MCF 10A (cell line): ENCODE measurements around the gene SLC26A8. TPM values are rescaled to one million over a fixed set of nuclear protein-coding genes. Genes with fewer than 3 reads are reported as not detected.

Experiments
- BruUV-seq: library from RNA; stranded (reverse); fragments of 400-500 nt; replicated peaks from 2 replicates; lab custom pipeline; 2021; lab: Mats Ljungman, UMichigan
- CTCF ChIA-PET: fragments of 300-600 bp; sonication (Branson Sonifier 250); formaldehyde crosslinking; extraction: SDS; loops from one replicate; lab custom pipeline; 2021; ENCODE audit warnings: antibody characterized with exemption, inconsistent platforms; lab: Yijun Ruan, JAX
- POLR2A ChIA-PET: fragments of 300-600, 350-650 bp; sonication (Branson Sonifier 250); formaldehyde crosslinking; extraction: SDS; loops from one replicate; lab custom pipeline; 2020; ENCODE audit warnings: antibody characterized with exemption, inconsistent platforms; lab: Yijun Ruan, JAX
- DNase-seq: peaks from one replicate; pipeline ENCODE4 v3.0.0-alpha.2; 2018; ENCODE audit not compliant: unreplicated experiment
- H3K27ac Mint-ChIP-seq: one replicate; pipeline ENCODE4 v1.8.0; 2022; ENCODE audit warnings: mild to moderate bottlenecking, low read depth, mixed read lengths; ENCODE audit not compliant: unreplicated experiment
- H3K27me3 Mint-ChIP-seq: one replicate; pipeline ENCODE4 v1.8.0; 2022; ENCODE audit warnings: mixed read lengths; ENCODE audit not compliant: insufficient read depth, unreplicated experiment
- H3K36me3 Mint-ChIP-seq: one replicate; pipeline ENCODE4 v1.8.0; 2022; ENCODE audit warnings: mild to moderate bottlenecking, moderate library complexity, mixed read lengths; ENCODE audit not compliant: insufficient read depth, unreplicated experiment
- H3K4me1 Mint-ChIP-seq: one replicate; pipeline ENCODE4 v1.8.0; 2022; ENCODE audit warnings: mixed read lengths; ENCODE audit not compliant: insufficient read depth, unreplicated experiment
- H3K4me3 Mint-ChIP-seq: one replicate; pipeline ENCODE4 v1.8.0; 2022; ENCODE audit warnings: mild to moderate bottlenecking, moderate library complexity, mixed read lengths; ENCODE audit not compliant: unreplicated experiment
- H3K9me3 Mint-ChIP-seq: one replicate; pipeline ENCODE4 v1.8.0; 2022; ENCODE audit warnings: mixed read lengths; ENCODE audit not compliant: unreplicated experiment
- intact Hi-C: fragments of 100-400 bp; cut with micrococcal nuclease; formaldehyde crosslinking; loops from 2 replicates; pipeline ENCODE4 v1.14.1; 2022
- total RNA-seq: library from RNA; stranded (reverse); gene quantifications from 2 replicates; pipeline ENCODE4 v1.2.3, GENCODE V29; 2022
- TF ChIP-seq, protein P1 (sequence below): fragments of 200-600 bp; IDR thresholded peaks from one replicate; pipeline ENCODE4 v1.8.0; 2022; ENCODE audit warnings: antibody characterized with exemption, mild to moderate bottlenecking; ENCODE audit not compliant: unreplicated experiment

SLC26A8 gene
- total RNA-seq, 1 experiment from 2014 or later: not detected

DNA sequence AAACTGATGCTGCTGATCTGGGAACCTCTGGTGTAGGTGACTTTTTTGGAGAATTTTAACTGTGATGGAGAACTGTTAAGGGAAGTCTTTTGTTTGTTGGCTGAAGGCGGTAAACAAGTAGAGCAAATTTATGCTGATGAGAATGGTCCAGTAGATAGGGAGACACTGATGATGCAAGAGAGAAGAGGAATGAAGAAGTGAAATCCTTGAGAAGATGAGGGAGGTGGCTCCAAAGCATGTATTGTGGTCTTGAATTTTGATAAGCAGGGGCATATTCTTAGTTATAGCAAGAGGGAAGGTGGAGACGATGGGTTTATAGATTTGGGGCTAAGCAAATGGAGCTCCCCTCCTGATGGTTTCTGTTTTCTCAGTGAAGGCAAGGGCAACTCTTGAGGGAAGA, 25.1 kb upstream of the SLC26A8 start:
- TF ChIP-seq, protein P1, sequence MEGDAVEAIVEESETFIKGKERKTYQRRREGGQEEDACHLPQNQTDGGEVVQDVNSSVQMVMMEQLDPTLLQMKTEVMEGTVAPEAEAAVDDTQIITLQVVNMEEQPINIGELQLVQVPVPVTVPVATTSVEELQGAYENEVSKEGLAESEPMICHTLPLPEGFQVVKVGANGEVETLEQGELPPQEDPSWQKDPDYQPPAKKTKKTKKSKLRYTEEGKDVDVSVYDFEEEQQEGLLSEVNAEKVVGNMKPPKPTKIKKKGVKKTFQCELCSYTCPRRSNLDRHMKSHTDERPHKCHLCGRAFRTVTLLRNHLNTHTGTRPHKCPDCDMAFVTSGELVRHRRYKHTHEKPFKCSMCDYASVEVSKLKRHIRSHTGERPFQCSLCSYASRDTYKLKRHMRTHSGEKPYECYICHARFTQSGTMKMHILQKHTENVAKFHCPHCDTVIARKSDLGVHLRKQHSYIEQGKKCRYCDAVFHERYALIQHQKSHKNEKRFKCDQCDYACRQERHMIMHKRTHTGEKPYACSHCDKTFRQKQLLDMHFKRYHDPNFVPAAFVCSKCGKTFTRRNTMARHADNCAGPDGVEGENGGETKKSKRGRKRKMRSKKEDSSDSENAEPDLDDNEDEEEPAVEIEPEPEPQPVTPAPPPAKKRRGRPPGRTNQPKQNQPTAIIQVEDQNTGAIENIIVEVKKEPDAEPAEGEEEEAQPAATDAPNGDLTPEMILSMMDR: no peak
- no peaks in the 10 kb centered on the region for H3K9me3 Mint-ChIP-seq
- no peak overlapping the region for H3K4me3 Mint-ChIP-seq
- H3K36me3 Mint-ChIP-seq: peaks cover 12% of the 10 kb centered on the region
- H3K4me1 Mint-ChIP-seq: peaks cover under 1% of the 10 kb centered on the region
- H3K27ac Mint-ChIP-seq: no peak overlapping the region
- CTCF ChIA-PET: interaction anchor here (0.6 to 0.9 kb wide), 3 partner anchors 30 to 45 kb away, joined by 3 read pairs; no protein-coding TSS in a partner anchor
- POLR2A ChIA-PET: interaction anchor here (1.0 to 8.2 kb wide), 2 partner anchors 14 to 21 kb away, joined by 5 to 77 read pairs; partner anchors contain the start of gene MAPK14
- no peaks in the 10 kb centered on the region for H3K27me3 Mint-ChIP-seq
- no TSS peak for BruUV-seq
- DNase-seq: no peak
- intact Hi-C loops: no loop called here

- TF ChIP-seq, protein P1: no peak
- ChIA-PET CTCF (interaction anchor here (1.2 to 1.3 kb wide), 4 partner anchors 14 to 103 kb away, joined by 4 to 9 read pairs (median 5); partner anchors contain the start of gene MAPK14), POLR2A (interaction anchor here (1.2 to 8.2 kb wide), 4 partner anchors 10 to 125 kb away, joined by 3 to 77 read pairs (median 4); partner anchors contain the start of gene MAPK14)
- DNase-seq: no peak
- peaks cover 30% of the 10 kb centered on the region for H3K4me1 Mint-ChIP-seq
- H3K9me3 Mint-ChIP-seq: no peaks in the 10 kb centered on the region
- no TSS peak for BruUV-seq
- no peaks in the 10 kb centered on the region for H3K27me3 Mint-ChIP-seq
- H3K4me3 Mint-ChIP-seq: no peak overlapping the region
- H3K36me3 Mint-ChIP-seq: no peaks in the 10 kb centered on the region
- no peak overlapping the region for H3K27ac Mint-ChIP-seq
- intact Hi-C loops: no loop called here
Measured at GRCh38 chr6:36042618-36043260, 18.3 kb upstream of the SLC26A8 start.

GRCh38 chr6:36040958-36041357, 16.5 kb upstream of the SLC26A8 start:
- ChIA-PET POLR2A (no interaction called here), CTCF (no interaction called here)
- H3K9me3 Mint-ChIP-seq: no peaks in the 10 kb centered on the region
- DNase-seq: no peak
- no TSS peak for BruUV-seq
- H3K4me3 Mint-ChIP-seq: no peak overlapping the region
- no peaks in the 10 kb centered on the region for H3K36me3 Mint-ChIP-seq
- TF ChIP-seq, protein P1: no peak
- intact Hi-C loops: no loop called here
- no peak overlapping the region for H3K27ac Mint-ChIP-seq
- H3K27me3 Mint-ChIP-seq: no peaks in the 10 kb centered on the region
- H3K4me1 Mint-ChIP-seq: peaks cover 31% of the 10 kb centered on the region

- peaks cover 31% of the 10 kb centered on the region for H3K4me1 Mint-ChIP-seq
Measured at GRCh38 chr6:36039112-36039511, 14.7 kb upstream of the SLC26A8 start.

More at GRCh38 chr6:36039112-36039511, 14.7 kb upstream of the SLC26A8 start:
- ChIA-PET POLR2A (interaction anchor here (2.0 to 2.7 kb wide), 2 partner anchors 8 to 10 kb away, joined by 7 to 34 read pairs; partner anchors contain the start of gene MAPK14), CTCF (interaction anchor here (1.0 to 1.5 kb wide), 2 partner anchors 11 to 56 kb away, joined by 4 to 8 read pairs; partner anchors contain the start of gene MAPK14)
- no peaks in the 10 kb centered on the region for H3K36me3 Mint-ChIP-seq
- intact Hi-C loops: no loop called here
- TF ChIP-seq, protein P1: no peak
- no peak overlapping the region for H3K4me3 Mint-ChIP-seq
- no peaks in the 10 kb centered on the region for H3K27me3 Mint-ChIP-seq
- H3K9me3 Mint-ChIP-seq: no peaks in the 10 kb centered on the region
- no peak overlapping the region for H3K27ac Mint-ChIP-seq
- BruUV-seq: no TSS peak
- DNase-seq: no peak
